ENCODE data around the gene POLR2B. TPM values are rescaled to one million over a fixed set of nuclear protein-coding genes. Genes with fewer than 3 reads are reported as not detected.
A peak's percentile ranks its signal among the peaks of the same experiment; 100 is the strongest.
"Not testable (repeated sequence)": the region's sequence is repeated elsewhere in the genome, so short reads cannot be mapped to it uniquely, and the experiment has no call there.

The POLR2B gene
- total RNA-seq, 1 donor from 2014 or later: 70.2 TPM

DNA sequence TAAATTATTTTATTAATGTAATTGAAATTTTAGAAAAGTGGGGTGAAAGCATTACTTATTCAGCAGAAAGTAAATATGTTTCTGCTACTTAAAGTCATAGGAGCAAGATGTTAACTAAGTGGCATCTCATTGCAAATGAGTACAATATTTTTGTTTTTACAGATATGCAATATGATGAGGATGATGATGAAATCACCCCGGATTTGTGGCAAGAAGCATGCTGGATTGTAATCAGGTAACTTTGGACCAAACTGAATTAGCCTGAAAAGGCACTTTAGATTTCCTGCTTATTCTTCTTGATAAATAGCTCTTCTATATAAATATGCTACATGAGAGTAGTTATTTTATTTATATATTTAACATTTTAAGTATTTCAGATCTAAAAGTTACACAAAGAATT lies 7.5 kb downstream of the POLR2B start:
- no peak for DNase-seq (ENCODE audit: low read depth in 2 of 2)

DNA sequence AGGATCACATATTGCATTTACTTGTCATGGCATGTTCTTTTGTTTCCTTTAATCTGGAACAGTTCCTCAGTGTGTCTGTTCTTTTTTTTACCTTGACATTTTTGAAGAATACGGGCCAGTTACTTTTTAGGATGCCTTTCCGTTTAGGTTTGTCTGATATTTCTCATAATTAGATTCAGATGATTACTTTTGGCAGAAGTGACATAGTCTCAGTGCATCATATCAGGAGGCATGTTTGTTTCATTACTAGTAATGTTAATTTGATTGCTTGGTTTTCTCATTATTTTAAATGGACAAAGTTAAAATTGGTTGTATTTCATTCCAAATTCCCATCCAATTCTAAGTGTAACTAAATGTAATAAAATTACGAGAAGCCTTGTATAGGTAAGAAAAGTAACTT lies 8.3 kb downstream of the POLR2B start:
- DNase-seq (ENCODE audit: low read depth in 2 of 2): no peak

DNA sequence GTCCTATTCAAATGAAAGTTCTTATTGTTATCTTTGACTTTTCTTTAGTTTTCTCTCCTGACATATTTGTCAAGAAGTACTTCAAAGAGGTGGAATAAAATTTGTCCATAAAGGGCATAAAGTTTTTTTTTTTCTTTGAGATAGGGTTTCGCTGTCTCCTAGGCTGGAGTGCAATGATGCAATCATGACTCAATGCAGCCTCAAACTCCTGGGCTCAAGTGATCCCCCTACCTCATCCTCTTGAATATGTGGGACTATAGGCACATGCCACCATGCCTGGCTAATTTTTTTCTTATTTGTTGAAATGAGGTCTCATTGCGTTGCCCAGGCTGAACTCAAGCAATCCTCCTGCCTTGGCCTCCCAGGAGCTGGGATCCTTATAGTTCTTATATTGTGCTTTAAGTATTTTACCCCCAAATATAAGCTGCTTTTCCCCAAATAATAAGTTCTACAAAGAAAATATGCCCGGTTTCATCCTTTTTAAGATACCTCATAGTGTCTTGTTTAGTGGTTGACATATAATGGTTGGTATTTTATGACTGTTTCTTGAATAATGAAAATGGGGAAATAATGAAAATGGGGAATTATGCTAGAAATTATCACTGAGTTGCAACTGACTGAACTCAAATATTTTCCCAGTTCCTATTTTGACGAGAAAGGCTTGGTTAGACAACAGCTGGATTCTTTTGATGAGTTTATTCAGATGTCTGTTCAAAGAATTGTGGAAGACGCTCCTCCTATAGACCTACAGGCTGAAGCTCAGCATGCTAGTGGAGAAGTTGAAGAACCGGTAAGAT lies 11.6 kb downstream of the POLR2B start:
- DNase-seq (ENCODE audit: low read depth in 2 of 2): no peak

DNA sequence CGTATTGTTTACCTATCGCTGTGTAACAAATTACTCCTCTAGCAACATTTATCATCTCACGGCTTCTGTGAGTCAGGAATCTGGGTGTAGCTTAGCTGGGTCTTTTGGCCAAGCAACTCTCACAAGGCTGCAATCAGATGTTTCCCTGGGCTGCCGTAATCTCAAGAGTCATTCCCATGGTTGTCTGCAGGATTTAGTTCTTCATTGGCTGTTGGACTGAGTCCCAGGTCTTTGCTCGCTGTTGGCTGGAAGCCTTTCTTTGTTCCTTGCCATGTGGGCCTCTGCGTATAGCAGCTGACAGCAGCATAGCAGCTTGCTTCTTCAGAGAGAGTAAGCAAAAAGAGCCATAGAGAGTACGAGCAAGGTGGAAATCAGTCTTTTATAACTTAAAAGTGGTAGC lies 16.8 kb downstream of the POLR2B start:
- peak; percentile 71 to 97 for DNase-seq (ENCODE audit: low read depth in 2 of 2)

- no peak for DNase-seq (ENCODE audit: low read depth in 2 of 2)
Observed at GRCh38 chr4:56999751-57000150, 21.1 kb downstream of the POLR2B start.

DNA sequence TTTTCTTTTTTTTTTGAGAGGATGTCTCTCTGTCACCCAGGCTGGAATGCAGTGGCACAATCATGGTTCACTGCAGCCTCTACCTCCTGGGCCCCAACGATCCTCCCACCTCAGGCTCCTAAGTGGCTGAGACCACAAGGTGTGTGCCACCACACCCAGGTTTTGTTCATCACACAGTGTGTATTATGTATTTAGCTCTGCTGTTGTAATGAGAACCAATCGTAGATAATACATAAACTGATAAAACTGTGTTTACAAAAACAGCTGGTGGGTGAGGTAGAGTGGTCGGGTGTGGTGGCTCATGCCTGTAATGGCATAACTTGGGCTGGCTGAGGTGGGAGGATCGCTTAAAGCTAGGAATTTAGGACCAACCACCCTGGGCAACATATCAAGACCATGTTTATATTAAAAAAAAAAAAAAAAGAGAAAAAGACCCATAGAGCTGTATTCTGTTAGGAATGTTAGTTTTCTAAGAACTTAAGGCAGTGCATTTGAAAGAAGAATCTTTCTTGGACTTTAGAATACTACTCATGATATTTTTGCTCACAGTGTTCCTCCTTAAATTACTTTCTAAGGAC lies 34.9 kb downstream of the POLR2B start:
- no peak for DNase-seq (ENCODE audit: low read depth in 2 of 2)

DNA sequence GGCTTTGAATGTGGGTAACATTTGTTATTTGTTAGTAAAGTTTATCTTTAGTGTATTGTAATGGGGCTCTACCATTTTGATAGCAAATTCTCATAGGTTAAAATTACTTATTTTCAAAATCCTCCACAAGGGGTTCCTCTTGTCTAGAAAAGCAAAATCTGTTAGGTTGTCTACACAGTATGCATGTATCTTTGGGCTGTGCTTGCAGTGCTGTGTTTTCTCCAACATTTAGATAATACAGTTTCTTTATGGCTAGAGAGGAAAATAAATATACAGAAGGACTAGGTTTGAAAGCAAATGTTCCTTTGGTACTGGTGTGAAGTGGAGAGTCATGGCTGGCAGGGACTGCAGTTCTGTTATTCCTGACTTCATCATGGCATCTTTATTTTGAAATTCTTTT lies 40.3 kb downstream of the POLR2B start:
- no peak for DNase-seq (ENCODE audit: low read depth in 2 of 2)

DNA sequence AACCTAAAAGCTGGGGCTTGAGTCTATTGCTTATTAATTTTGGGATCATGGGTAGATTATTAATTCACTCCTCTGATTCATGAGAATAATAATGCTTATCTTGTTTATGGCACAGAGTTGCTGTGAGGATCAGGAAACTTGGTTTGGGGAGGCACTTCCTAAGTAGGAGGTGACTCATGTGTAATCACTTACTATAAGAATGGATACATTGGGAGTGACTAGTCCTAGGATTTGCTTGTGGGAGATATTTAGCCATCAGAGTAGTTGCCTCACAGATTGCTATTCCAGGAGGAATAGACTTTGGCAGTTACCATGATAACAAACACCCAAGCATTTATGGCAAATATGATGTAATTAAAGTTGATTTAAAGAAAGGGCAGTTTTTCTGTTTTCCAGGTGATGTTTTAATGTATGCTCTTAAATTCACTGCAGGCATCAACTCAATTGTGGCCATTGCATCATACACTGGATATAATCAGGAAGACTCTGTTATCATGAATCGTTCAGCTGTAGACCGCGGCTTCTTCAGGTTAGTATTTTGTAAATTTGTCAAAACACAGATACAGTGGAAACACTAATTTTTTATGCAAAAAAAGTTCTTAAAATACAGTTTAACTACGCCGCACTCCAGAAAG lies 41.9 kb downstream of the POLR2B start:
- peak; percentile 46 to 94 for DNase-seq (ENCODE audit: low read depth in 2 of 2)

DNA sequence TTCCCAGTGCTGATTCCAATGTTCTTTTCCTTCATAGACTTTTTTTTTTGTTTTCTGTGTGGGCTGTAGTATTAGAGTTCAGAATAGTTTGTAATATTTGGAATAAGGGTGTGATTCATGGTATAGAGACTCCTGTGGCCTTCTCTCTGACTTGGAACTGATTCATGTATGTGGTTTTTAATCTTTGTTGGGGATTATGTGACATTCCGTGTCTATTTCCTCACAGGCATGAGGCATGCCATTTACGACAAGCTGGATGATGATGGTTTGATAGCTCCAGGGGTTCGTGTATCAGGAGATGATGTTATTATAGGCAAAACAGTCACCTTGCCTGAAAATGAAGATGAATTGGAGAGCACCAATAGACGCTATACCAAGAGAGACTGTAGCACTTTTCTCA lies 44.4 kb downstream of the POLR2B start:
- DNase-seq (ENCODE audit: low read depth in 2 of 2): peak; percentile 22 to 54

- no peak for DNase-seq (ENCODE audit: low read depth in 2 of 2)
Observed at GRCh38 chr4:57034520-57034919, 55.8 kb downstream of the POLR2B start.

DNA sequence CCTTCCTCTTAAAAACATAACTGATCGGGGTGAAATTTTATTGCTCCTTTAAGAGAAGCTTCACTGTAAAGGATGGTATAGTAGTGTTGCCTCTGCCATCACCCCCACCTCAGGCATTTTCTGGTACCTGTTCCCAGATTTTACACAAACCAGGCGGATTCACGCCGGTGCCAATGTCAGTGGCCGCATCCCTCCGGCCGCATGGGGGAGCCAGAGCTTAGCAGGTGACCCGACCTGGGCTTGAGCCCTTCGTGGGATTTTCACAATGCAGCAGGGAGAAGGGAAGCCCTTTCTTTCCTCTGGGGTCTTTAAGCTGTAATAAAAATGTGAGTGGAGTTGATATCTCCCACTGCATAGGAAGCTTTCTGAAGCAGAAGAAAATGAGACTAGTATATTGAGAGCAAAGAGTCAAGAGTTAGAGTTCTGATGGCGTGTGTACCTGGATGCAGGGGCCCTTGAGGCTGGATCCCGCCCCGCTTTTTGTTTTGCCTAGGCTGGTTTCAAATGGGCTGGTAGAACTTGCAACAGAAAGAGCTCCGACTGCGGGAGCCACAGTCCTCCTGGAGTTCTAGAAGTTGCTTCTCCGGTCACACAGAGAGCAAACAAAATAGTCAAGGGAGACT lies 59.4 kb downstream of the POLR2B start:
- DNase-seq (ENCODE audit: low read depth in 2 of 2): peak; percentile 65 to 78

DNA sequence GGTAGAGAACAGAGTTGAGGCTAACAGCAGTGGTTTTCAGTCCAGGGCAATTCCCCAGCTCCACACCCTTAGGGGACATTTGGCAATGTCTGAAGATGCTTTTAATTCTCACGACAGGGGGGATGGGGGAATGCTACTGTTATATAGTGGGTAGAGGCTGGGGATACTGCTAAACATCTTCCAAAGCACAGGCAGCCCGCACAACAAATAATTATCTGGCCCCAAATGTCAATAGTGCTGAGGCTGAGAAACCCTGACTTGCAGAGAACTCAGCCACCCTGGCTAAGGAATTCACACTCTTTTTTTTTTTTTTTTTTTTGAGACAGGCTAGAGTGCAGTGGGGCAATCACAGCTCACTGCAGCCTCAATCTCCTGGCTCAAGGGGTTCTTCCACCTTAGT lies 60.6 kb downstream of the POLR2B start:
- DNase-seq (ENCODE audit: low read depth in 2 of 2): no peak

- DNase-seq (ENCODE audit: low read depth in 2 of 2): no peak
Observed at GRCh38 chr4:57040510-57040909, 61.8 kb downstream of the POLR2B start.

- DNase-seq (ENCODE audit: low read depth in 2 of 2): no peak
Observed at GRCh38 chr4:57041020-57041419, 62.3 kb downstream of the POLR2B start.

DNA sequence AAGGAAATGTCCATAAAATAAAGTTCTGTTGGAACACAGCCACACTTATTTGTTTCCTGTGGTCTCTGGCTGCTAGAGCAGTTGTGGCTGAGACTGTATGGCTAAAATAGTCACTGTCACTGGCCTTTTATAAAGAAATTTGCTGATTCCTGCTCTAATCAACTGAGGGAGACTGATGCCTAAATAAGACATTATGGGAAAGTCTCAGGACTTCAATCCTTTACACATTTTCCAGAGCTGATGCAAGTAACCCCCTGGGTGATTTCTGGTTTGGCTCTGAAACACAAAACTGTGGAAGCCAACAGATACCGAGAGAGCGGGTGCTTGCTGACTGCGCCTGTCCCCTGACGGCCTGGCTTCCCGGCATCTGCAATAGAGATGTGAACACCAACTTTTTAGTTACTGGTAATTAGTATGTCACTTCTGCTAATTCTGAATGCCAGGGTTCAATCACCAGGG lies 64.0 kb downstream of the POLR2B start:
- peak in 1 of 2 donors; percentile 75 for DNase-seq (ENCODE audit: low read depth in 2 of 2)

GRCh38 chr4:57043347-57044251 lies 64.9 kb downstream of the POLR2B start:
- DNase-seq (ENCODE audit: low read depth in 2 of 2): peak in 1 of 2 donors; percentile 68

DNA sequence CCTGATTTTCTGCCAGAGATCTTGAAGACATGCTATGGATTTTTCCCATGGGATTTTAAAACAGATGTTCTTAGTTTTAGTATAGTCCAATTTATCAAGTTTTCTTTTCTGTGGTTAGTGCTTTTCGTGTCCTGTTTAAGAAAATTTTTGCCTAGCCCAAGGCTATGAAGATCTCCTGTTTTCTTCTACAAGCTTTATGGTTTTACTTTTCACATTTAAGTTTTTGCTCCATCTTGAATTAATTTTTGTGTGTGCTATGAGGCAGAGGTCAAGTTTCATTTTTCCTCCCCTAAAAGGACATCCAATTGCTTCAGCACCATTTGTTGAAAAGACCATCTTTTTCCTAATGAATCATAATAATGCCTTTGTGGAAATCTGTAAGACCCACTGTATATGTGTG lies 65.6 kb downstream of the POLR2B start:
- no peak for DNase-seq (ENCODE audit: low read depth in 2 of 2)

GRCh38 chr4:57044996-57045395 lies 66.3 kb downstream of the POLR2B start:
- no peak for DNase-seq (ENCODE audit: low read depth in 2 of 2)

GRCh38 chr4:57047046-57047445 lies 68.3 kb downstream of the POLR2B start:
- not testable (repeated sequence) for DNase-seq (ENCODE audit: low read depth in 2 of 2)

GRCh38 chr4:57048590-57049304 lies 70.1 kb downstream of the POLR2B start:
- peak; percentile 31 to 52 for DNase-seq (ENCODE audit: low read depth in 2 of 2)

Measured in lung microvascular endothelial cell (primary cell).